GM19035 (cell line): ENCODE results near the gene SSH2.

Experiments
- ATAC-seq: cut with Tn5 transposase; IDR thresholded peaks from one replicate; pipeline ENCODE4 v1.9.1; 2021; ENCODE audit not compliant: unreplicated experiment

The SSH2 gene

DNA sequence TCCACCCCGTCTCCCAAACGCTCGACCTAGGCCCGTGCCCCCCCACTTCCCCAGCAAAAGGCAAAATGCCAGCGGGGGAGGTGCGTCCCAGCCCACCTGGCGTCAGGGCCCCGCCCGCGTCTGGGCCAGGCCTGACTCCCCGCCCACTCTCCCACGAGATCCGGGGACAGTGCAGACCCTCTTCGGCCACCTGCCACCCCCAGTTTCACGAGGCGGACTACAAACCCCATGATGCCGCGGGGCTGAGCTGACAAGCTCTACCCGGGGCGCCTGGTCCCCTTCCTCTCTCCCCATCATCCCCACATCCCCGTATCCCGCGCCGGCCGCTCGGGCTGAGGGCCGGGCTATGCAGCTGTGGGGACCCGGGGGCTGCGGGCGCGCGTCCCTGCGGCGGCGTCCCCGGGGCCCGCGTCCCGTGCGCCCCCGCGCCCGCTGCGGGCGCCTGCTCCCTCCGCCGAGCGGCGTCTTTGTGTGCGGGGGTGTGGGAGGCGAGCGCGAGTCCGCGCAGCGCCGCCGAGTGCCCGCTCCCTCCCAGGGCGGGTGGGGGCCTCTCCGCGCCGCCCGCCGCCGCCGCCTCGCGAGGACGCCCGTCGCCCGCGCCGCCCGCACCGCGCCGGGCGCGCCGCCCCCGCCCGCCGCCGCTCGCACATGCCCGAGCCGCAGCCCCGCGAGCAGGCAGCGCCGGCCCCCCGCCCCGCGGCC is 337.0 kb downstream of the SSH2 start, which contains the start of gene ANKRD13B:
TSS of gene ANKRD13B (plus strand) at position 283 of the 702 bp plus-strand sequence. CDS start 490 bp downstream, outside the sequence.
- no peak for ATAC-seq

DNA sequence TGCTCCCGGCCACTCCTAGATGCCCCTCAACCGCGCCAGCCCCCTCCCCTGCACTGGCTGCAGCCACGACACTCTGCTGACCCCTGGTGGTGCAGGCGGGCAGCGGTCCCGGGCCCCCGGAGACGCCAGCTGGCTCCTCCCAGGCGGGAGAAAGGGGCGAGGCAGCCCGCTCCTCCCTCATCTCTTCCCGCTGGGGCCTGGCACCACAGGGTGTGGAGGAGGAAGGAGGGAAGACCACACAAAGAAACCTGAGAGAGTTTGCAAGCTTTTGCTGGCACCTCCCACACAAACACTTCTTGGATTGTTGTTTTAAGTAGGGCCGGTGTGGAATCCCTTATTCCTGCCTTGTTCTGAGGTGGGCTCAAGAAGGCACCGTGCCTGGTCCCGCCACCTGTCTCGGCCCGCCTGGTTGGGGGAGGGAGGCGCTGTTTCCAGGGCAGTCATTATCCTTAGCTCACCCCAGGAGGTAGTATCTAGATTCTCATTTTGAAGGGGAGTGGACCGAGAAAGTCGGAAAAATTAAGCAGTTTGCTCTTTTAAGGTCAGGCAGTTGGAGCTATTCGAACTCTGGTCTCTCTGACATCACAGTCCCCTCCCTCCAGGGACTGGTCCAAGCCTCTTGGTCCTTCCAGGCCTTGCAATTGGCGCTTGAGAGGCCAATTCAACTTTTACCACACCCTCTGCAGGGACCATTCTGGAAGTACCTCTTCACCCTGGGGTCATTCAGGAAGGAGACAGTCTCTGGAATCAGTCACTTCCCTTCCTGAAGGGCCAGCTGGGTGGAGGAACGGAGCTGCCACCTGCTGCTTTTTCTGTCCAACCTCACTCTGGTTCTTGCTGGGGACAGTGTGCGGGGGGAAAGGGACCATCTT is 338.1 kb downstream of the SSH2 start:
- no peak for ATAC-seq

DNA sequence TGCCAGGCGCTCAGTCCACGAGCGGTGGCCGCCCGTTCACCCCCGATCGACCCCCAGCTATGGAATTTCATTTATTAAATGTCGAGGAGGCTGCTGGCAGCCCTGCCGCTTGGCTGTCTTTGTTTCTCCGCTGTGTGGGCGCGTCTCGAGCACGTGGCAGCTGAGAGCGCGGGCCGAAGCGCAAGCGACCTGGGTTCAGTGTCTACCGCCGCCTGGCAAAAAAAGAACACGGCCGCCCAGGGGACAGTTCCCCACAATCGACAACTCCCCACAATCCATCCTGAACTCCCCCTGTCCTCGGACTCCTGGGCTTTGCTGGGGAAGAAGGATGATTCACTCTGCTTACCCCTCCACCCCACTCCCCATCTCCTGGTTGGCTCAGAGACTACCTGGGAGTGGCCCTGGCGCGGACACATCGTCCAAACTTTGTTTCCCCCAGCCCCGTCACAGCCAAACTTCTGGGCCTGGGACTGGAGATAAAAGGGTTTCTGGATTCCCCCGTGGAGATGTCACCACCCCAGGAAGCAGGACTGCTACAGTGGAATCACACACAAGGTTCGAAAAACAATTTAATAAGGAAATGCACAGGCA is 338.8 kb downstream of the SSH2 start:
- ATAC-seq = no peak

DNA sequence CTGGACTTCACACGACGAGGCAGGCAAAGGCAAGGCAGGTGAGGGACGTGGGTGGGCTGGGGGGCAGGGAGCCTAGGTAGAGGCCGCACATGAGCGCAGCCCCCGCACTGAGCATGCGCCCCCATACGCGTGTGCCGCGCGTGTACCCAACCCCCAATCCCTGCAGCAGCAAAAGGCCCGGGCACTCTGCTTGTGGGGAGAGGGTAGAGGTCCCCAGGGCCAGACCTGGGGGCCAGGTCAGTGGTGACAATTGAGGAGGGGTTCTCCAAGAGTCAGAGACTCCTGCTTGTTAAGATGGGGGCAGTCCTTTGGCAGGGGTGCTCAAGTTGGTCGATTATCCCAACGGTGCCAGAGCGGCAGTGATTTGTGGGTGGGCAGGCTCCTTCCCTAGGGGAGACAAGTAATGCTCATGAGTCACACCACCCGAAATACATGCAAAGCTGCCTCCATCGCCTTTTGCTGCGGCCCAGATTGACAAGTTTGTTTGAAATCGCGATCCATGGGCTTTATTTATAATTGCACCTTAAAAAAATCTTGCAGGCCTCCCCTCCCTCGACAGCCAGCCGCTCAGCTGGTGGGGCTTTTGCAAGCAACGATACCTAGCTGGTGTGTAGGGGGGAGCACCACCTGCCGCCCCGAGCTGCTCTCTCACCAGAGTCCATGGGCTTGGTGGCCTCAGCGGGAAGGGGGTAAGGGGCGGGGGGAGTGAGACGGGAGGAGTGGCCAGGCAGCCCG is 339.4 kb downstream of the SSH2 start:
- no peak for ATAC-seq

DNA sequence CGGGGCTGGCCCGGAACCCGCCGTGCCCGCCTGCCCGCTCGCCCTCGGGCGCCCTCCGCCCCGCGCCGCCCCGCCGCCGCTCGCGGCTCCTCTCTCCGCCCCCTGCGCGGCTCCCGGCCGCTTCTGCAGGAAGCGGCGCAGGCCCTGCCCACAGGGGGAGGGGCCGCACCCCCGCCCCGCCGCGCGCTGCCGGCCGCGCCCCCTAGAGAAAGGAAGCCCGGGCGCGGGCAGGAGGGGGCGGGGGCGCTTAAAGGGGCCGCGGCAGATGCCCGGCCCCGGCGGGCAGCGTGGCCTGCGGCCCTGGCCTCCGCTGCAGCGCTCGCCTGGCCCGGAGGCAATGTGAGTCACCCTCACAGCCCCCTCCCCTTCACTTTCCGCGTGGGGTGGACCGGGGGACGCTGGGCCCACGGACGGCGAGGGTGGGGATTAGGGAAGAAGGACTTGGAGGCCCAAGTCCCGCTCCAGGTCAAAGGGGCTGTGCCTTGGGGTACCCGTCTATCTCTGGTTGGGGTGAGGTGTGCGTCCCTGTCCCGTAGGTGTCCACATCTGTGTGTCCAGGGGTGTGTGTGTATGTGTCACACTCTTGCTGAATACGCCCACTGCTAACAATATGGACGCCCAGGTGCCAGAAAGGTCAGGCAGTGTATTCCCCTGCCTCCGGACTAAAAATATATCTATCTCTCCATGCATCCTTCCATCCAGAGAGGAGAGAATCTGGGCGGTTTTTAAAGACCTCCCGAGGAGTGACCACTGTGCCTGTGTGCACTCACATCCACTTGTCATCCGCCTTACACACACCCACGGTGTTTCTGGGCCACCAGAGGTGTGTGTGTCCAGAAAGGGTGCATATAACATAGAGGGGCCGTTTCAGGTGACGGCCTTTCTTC is 340.3 kb downstream of the SSH2 start, which contains the start of gene GIT1:
TSS of gene GIT1 (minus strand) at position 125 of the 887 bp plus-strand sequence. CDS start 270 bp downstream, outside the sequence.
- peak; percentile 58 for ATAC-seq

DNA sequence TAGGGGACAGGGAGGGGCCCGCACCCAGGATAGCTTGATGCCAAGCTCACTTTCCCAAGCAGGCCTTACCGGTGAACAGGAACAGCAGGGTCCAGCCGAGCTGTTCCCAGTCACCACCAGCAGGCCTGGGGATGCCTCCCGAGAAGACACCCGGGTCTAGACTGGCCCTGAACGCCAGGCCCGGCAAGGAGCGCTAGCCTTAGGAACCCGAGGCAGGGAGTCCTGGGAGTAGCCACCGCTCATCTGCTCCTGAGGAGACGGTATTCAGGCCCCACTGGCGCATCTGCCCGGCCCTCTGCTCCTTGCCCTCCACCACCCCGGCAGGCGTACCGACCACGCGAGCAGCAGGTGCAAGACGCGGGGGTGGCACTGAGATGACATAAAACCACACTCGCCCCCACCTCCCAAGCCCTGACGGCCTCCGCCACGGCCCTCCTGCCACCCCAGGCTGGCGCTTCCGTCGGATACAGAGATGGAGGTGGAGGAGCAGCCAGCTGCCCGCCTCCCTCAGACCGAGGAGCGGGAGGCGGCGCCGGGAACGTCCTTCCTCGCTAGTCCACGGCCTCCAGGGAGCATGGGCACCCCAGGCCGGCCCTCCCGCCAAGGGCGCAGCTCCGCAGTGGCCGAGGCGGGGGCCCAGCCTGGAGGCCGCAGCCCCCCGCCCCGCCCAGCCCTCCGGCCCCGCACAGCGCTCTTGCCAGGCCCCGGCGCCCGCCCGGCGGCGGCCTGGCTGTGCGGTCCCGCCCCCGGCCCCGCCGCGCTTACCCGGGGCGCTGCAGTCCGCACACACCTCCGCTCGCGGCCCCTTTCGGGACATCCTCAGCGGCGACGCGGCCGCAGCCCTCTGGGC is 341.2 kb downstream of the SSH2 start:
- peak; percentile 17 for ATAC-seq

DNA sequence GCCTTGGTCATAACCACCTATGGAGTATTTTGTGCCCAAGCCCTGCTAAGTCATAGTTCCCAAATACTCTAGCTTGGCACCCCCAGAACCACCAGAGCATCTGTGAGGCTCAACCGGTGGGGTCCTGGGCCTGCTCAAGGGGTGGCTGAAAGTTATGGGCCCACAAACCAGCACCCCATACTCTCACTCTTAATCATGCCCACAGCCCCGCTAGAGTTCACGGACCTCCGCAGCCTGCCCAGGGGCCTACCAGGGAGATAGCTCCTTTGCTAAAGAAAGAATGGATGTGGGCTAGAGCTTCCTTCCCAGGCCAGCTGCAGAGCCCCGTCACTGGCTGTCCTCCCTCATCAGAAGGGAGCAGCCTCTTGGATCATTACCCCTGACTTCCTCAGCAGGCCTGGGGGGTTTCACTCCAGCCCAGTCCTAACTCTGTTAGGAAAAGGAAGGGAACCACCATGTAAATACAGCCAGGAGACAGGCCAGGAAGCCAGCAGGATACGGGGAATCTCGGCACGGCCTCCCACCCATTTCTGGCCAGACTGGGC is 341.9 kb downstream of the SSH2 start:
- ATAC-seq = no peak

DNA sequence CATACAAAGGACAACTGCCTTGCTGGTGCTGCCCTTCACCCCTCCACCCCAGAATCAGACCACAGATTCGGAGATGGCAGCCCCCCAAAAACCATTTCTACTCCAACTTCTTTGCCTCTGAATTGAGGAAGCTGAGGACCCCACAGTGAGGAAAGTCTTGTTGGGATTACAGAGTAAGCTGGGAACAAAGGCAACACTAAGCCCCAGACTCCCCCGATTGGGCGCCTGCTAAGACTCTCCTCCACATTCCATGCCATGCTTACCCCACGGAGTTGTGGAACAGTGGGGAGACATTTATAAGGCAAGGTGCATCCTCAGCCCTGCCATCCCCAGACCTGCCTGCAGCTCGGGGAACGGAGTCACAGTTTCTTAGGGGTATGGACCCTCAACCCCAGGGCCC is 342.4 kb downstream of the SSH2 start:
- no peak for ATAC-seq

DNA sequence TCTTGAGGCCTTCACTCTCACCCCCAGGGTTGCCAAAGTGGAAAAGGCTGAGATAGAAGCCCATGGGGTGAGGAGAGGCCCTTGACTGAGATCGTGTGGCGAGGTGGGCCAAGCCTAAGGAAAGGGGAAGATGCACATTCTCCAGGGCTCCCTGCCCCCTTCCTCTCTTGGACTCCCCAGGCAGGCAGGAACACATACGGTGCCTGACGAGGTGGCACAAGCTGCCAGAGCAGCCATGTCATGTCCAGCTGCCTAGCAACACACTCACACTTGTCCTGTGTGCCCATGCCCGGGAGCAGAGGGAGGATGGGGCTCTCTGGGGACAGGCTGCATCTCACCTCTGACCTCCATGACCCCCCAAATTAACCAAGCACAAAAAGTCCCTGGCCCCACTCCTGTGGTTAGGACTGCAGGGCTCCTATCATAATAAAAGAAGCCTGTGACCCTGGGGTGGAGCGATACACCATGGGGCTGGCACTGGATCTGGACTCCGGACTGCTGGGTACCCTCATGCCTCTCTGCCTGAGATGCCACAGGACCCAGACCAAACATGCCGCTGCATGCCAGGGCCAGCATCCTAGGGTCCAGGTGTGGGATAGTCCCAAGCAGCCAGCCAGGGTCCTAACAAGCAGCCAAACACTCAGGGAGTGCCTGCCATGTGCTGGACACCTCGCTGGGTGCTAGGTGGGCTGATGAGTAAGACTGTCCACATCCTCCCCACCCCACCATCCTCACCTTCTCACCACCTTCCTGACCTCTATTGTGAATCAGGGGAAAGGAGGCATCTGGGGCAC is 343.2 kb downstream of the SSH2 start:
- no peak for ATAC-seq

DNA sequence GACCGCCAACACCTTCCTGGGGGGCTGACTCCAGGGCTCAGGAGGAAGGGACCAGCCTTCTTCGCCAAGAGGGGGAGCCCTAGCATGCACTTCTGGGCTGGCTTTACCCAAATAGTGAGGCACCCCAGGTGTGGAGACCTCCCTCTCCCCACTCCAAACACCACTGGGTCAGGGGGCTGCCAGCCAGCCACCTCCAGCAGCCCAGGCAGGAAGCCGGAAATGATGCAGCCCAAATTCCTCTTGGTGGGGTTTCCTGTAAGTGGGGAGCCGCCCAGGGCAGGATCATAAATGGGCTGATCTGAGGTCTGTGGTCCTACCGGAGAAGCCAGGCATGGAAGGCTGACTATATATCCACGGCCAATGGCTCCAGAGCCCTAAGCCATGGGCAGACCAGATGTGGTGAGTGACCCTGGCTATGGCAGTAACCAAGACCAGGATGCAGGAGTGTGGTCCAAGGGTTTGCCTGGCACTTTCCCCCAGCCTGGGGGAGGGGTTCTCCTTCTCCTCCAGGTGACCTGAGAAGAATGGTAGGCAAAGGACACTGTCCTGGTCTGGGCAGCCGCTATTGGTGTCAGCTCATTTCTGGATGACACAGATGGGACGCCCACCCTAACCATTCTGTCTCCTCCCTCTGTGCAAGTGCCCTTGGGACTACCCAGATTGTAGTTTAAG is 344.8 kb downstream of the SSH2 start:
- no peak for ATAC-seq

DNA sequence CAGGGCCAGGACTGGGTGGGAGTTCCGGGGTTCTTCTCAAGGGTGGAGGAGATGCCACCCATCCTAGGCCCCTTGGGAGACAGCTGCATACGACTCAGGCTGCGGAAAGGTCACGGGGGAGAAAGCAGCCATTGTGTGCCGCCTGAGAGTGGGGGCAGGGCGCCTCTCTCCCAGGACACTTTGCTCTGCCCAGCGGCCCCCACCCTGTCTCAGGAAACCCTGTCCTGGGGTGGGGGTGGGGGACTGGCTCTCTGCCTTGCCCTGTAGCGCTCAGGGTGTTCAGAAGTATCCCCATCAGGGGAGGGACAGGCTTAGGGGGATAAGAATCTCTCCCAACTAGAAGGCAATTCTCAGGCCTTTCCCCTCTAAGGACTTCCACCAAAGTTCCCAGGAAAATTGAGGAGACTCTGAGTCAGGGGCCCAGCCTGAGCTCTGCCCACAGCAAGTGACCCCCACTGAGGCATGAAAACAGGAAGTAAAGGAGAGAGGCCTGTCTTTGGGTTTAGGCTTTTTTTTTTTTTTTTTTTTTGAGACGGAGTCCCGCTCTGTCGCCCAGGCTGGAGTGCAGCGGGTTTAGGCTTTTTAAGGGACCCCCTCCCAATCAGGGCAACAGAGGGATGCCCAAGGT is 345.5 kb downstream of the SSH2 start:
- ATAC-seq = no peak

DNA sequence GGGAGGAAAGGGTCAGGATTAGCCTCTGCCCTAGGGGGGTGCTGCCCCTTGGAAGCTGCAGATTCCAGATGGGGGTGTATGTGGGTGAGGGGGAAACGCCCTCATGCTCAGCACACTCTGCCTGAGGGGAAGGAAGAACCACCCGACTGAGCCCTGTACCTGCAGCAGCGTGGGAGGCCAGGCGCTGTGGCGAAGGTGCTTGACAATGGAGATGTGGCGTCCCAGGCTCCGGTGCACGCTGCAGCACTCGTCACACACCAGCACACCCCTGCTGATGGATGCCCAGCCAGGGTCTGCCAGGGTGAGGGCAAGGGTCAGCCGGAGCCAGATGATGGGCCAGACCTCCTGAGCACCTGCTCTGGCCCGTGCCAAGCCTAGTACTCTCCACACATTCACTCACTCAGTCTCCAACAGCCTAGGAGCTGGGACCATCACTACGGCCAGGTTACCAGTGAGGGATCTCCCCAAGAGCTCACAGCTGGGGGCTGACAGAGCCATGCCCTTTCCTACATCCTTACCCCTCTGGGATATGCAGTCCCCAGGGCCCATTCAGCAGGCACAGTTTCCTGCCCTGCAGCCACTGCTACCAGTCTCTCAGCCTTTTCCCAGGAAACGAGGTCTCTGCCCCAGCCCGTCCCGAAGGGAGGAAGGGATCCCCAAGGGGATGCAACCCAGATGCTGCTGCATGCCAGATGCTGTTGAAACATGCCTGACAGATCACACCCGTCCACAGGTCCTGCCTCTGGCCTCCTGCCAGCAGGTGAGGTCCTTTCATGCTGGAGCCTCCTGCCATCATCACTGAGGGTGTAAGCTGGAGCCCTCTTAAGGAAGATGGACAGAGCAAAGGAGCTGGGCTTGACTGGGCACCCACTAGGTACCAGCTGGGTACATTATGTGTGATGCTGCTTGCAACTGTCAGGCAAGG is 346.4 kb downstream of the SSH2 start:
- ATAC-seq = no peak

DNA sequence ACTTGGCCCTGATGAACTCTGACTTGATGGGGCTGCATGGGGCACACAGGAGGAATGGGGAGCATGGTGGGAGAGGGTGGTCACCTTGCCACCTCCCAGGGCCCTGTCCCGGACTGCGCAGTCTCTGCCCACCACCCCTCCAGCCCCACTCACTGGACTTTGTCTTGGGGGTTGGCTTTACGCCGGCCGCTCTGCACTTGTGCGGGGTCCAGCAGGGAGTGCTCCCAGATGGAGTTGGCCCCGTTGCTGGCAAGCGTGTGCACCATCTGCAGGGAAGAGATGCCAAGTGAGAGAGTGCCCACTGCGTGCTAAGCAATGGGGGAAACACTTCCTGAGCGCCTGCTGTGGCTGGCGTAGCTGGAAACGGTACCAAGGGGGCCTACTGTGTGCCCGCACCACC is 347.3 kb downstream of the SSH2 start:
- ATAC-seq = no peak

DNA sequence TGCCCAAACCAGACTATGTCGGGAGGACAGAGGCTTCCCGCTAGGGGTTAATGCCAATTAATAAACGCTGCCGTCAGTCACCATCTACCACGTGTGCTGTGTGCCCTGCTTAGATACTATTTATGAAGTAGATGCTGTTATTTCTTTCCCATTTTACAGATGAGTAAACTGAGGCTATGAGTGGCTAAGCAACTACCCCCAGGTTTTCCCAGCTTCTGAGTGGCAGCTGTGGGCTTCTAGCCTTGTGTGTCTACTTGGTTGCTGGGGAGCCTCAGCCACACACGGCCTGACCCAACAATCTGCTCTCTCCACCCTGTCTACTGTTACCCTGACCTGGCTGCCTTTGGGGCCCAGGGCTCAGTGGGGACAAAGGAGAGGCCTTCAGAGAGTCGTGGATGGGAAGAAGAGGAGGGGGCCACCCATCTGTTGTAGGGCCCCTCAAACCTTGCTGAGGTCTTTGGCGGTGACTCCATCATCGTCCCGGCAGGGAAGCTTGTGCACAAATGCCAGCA is 347.7 kb downstream of the SSH2 start:
- no peak for ATAC-seq

DNA sequence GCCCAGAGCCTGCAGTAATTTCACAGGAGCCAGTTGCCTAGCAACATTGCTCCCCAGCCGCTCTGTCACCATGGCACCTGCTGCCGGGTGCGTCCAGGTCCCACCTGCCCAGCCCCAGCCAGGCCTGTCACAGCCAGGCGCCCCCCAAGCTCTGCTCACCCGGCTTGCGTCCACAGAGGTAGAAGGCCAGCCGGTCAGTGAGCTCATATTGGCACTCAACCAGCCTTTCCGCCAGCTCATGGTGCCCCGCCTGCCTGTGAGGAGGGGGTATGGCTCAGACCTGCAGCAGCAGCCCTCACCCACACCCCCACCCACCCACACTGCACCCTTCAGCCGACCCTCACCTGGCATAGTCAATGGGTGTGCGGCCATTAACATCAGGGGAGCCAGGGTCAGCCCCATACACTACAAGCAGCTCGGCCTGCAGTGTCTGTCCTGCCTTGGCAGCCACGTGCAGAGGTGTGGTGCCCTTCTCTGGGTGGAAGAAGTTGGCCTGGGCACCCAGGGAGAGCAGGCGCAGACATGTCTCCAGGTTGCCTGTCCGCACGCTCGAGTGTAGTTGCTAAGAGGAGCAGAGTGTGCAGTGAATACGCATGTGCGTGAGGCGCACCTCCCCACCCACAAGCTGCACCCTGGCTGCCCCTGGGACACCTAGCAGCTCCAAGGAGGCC is 348.3 kb downstream of the SSH2 start:
- no peak for ATAC-seq
